GM20431 (cell line): ENCODE data around the gene ISL2.

ENCODE experiments used
- in situ Hi-C: fragments of 300-500 bp; cut with MseI, MboI; formaldehyde crosslinking; loops from one replicate; pipeline ENCODE4 v1.15.0; 2020; ENCODE audit warnings: low sequenced_read_pairs; ENCODE audit not compliant: unreplicated experiment

ISL2 gene

DNA sequence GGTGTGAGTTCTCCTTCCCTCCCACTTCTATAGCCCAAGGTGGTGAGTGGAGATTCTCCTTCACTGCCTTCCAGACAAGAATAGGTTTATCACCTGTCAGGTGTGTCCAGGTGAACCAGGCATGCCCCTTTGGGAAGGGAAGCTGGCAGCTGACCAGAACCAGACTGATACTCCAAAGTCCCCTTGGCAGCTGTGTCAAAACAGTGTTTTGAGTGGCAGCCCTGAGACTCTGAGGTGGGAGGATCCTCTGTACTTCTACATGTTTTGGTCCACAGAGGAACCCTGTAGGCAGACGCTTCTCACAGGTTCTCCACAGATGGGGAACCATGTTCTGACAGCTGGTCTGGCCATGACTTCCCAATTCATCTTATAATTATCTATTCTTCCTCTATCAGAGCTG lies 30.1 kb downstream of the ISL2 start:
- in situ Hi-C loops: loop anchor here (25.0 kb wide), 1 partner anchor 471 kb away; no protein-coding TSS in a partner anchor

GRCh38 chr15:76368122-76368621 lies 31.6 kb downstream of the ISL2 start:
- in situ Hi-C loops: loop anchor here (25.0 kb wide), 1 partner anchor 469 kb away; no protein-coding TSS in a partner anchor

- in situ Hi-C loops: no loop called here
Measured at GRCh38 chr15:76376029-76376428, 39.5 kb downstream of the ISL2 start.

DNA sequence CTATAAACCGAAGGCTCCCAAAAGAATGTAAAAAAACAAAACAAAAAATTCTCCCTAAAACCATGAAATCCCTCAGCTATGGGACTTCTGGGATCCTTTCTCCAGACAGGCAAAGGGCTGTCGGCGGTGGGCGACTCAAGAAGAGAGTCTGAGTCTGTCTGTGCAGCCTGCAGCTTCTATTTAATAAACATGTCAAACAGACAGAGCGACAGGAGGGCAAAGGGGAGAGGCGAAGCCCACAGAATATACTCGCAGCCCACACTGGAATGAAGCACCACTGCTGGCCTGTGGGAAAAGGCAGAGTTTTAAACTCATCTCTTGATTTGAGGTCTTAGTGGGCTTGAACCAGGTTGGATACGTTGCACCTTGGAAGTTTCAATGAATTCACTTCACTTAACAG lies 40.2 kb downstream of the ISL2 start:
- in situ Hi-C loops: no loop called here

- in situ Hi-C loops: no loop called here
Measured at GRCh38 chr15:76377217-76377616, 40.6 kb downstream of the ISL2 start.

DNA sequence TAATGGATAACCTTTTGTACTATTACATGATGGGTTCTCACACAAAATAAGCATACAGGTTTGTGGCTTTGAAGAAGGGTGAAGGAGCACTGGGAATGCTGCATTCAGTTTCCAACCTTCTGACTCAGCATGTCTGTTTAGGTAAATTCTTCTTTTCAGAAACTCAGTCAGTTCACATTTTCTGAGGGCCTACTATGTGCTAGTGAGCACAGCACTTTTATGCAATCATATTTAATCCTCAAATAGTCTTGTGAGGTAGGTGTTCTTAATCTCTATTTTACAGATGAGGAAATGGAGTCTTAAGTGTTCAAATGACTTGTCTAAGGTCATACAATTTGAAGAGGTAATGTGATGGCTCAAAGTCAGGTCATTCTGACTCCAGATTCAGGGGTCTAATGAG lies 41.2 kb downstream of the ISL2 start:
- in situ Hi-C loops: no loop called here

DNA sequence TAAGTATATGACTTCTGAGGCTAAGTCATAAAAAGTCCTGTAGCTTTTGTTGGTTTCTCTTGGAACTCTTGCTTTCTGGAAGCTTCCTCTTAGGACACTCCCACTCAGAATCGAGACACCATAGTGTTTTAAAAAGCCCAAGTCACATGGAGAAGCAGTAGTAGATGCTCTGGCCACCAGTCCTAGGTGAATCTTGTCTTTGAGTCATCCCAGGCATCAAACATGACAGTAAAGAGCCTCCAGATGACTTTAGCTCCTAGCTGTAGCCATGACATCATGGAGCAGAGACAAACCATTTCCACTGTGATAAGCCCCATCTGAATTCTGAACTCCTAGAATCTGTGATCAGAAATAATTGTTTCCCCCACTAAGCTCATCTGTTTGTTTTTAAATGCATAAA lies 42.1 kb downstream of the ISL2 start:
- in situ Hi-C loops: no loop called here

- in situ Hi-C loops: no loop called here
Measured at GRCh38 chr15:76380249-76380648, 43.7 kb downstream of the ISL2 start.

GRCh38 chr15:76381366-76381765 lies 44.8 kb downstream of the ISL2 start:
- in situ Hi-C loops: no loop called here

GRCh38 chr15:76382987-76383728 lies 46.6 kb downstream of the ISL2 start:
- in situ Hi-C loops: no loop called here

DNA sequence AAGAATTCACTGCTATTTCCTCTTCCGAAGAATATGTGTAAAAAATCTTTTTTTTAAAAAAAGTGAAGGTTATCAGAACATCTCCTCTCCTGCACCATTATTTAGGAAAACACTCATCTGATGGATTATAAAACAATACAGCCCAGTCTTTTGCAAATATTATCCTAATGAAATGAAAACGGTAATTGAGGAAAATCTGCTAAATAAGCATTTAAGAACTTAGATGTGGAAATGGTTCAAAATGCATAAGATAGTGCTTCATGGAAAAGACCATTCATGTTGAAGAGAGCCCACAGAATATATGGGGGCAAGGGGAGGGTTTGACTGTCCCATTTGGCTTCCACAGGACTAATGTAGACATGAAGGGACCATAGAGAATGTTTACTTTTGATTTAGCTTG lies 47.8 kb downstream of the ISL2 start:
- in situ Hi-C loops: no loop called here

GRCh38 chr15:76386178-76386577 lies 49.6 kb downstream of the ISL2 start:
- in situ Hi-C loops: no loop called here

GRCh38 chr15:76386926-76387325 lies 50.4 kb downstream of the ISL2 start:
- in situ Hi-C loops: no loop called here

DNA sequence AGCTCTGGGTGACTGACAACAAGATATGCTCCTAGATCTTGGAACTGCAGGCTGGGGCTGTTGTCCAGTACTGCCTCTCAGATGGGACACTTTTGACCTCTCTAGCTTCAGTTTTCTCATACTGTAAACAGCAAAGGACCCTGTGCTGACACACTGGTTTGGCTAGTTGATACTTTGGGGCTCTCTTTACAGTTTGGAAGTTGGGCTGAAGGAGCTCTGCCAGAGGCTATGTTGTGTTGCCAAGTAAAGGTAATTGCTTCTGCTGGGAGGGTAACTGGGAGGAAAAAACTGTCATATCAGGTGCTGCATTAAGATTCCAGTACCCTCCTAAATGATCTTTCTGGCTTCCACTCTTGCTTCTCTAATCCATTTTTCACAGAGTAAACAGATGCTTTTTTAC lies 54.0 kb downstream of the ISL2 start:
- in situ Hi-C loops: no loop called here

DNA sequence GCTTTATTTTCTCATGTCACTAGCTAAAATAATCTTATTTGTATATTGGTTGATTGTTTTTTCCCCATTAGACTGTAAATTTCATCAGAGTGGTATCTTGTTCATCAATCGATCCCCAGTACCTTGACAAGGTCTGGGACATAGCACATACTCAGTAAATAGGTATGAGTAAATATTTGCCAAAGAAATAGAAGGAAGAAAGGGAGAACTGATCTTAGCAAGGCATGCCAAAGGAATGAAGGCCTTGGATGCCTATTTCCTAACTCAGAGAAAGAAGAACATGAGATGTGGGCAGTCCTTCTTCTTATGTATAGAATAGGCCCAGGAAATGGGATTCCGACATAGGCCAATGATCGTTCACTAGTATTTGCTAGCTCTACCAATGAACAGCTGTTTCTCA lies 54.7 kb downstream of the ISL2 start:
- in situ Hi-C loops: no loop called here

- in situ Hi-C loops: no loop called here
Measured at GRCh38 chr15:76391847-76392246, 55.3 kb downstream of the ISL2 start.
